Placental epithelial cell (primary cell): ENCODE results near the gene ANKRD2. TPM values are rescaled to one million over a fixed set of nuclear protein-coding genes. Genes with fewer than 3 reads are reported as not detected.

Experiments used
- total RNA-seq: library from RNA; depleted of rRNA; stranded (reverse); fragments of >200 nt; gene quantifications from 2 replicates; pipeline ENCODE4 v1.2.3, GENCODE V29; 2012

The ANKRD2 gene, protein sequence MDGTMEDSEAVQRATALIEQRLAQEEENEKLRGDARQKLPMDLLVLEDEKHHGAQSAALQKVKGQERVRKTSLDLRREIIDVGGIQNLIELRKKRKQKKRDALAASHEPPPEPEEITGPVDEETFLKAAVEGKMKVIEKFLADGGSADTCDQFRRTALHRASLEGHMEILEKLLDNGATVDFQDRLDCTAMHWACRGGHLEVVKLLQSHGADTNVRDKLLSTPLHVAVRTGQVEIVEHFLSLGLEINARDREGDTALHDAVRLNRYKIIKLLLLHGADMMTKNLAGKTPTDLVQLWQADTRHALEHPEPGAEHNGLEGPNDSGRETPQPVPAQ
- total RNA-seq = 0.79 and 5.4 TPM in 2 replicates

DNA sequence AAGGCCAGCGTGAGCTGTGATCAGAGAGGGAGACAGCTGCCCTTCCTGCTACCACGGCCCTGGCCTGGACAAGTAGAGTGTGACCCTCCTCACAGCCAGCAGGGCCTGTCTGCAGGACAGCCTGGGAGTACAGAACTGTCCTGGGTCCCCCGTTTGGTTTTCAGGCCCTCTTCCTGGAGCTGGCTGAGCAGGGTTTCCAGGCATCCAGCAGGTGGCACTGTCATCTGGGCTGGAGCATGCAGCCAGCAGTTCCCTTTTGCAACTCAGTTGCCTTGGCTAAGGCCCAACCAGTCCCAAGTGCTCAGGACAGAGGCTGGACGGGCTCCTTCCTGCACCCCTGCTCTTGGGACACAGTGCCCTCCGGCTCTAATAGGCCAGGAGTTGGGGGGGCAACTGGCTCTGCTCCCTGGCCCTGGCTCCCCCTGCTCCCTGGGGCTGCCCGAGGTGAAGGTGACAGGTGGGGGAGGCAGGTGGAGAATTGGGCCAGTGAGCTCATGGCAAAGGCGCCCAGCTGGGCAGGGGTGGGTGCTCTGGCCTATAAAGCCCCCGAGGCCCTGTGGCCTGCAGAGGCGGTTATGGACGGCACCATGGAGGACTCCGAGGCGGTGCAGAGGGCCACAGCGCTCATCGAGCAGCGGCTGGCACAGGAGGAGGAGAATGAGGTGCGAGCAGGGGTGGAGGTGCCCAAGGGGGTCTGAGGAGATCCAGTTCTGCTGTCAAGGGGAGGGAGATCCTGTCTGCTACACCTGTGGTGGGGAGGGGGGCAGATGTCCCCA lies at the start of gene ANKRD2:
TSS of gene ANKRD2 (plus strand) at position 566 of the 776 bp plus-strand sequence. CDS start at position 576, 10 bp downstream.

DNA sequence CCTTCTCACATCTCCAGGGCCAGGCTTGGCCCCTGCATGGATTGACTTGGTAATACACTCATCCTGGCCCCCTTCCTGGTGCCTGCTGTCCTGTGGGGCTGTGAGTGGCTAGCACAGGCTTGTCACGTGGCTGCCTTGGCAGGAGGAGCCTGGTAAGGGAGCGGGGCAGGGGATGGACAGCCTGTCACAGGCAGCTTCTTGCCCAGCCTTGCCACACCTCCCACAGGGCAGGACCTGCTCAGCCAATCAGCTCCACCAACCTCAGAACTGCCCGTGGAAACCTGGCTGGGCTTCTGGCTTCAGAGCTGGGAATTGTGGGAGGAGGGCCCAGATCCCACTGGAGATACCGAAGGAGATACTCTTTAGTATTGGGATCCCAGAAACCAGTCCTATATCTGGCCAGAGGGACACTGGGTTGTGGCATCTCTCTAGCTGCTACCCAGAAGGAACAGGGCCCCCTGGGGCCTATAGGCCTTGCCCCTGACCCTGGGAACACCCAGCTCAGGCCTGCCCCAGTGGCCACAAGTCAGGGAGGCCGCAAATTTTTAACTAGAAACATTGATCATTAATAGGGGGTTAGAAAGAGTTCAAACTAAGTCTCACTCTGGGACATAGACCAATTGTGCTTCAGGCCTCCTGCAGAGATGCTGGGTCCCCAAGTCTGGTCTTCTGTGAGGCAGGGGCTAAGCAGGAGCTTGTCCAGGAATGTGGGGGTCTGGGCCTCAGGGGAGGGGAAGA lies 11.7 kb downstream of the ANKRD2 start, which contains the start of gene HOGA1:
TSS of gene HOGA1 (plus strand) at position 330 of the 738 bp plus-strand sequence. CDS start at position 645, 315 bp downstream.

DNA sequence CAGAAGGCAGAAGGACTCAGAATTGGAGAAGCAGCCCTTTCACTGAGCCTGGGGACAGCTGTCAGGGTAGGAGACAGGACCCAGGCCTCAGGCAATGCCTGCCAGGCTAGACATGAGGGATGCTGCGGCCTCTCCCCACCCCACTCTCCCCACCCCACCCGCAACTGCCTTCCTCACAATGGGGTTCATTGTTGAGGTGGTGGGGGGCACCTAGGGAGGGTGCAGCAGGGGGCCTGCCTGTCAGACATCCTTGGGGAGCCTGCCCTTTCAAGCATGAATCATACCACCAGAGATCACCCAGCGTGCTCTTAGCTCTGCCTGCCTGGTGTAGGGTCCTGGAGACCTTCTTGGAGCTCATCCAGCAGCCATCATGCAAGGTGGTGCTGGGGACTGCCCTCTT lies 16.9 kb downstream of the ANKRD2 start, which contains the start of gene C10orf62:
TSS of gene C10orf62 (plus strand) at position 243 of the 400 bp plus-strand sequence. CDS start 177 bp downstream, outside the sequence.

DNA sequence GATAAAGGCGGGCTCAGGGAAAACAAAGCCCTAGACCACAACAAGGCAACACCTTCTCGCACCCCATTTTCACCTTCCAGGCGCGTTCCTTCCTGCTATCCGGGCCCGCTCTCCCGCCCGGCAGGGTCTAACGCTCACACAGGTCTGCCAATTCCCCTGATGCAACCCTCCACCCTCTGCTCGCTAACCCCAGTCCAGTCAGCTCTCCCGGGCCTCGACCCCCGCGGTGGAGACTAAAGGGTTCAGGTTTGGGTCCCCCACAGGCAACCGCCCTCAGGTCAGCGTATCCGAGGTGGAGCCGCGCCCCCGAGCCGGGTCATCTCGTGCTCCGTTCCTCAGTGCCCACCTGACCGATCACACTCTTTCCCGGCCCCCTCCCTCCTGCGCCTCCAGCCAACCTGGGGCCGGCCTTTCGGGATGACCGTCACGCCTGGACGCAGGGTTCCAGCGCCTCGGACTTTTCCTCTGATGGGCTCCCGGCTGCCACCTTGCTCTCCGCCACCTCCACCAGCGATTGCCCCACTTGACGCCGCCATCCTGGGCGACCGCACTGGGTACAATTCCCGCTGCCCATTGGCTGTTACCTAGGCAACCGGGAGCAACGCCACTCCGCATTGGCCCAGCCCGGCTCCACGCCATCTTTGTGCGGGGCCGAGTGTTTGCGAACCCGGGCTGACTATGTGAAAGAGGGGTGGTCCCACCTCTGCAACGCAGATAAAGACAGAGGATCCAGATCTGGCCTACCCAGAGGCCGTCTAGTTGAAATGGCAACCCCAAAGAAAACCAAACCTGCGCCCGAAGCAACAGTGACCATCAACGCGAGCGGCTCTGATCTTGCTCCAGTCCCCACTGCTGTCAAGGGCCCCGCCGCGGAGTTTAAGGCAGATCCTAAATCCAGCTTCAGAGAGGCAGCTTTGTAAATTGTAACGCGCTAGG lies 60.6 kb downstream of the ANKRD2 start, which contains the start of gene MORN4:
TSS of gene MORN4 (minus strand) at position 552 of the 936 bp plus-strand sequence. CDS start 13,847 bp downstream, outside the sequence.

Other genes with a start within 250 kb of the ANKRD2 start
- 10.2 and 10.8 TPM in 2 replicates for gene FRAT2, start 238.1 kb upstream of the ANKRD2 start, total RNA-seq
- gene RRP12, start 171.4 kb upstream of the ANKRD2 start, total RNA-seq = 17.7 and 21.6 TPM in 2 replicates
- 203 and 733 TPM in 2 replicates for gene PGAM1, start 146.6 kb upstream of the ANKRD2 start, total RNA-seq
- gene EXOSC1, start 126.8 kb upstream of the ANKRD2 start, total RNA-seq = 34.2 and 37.0 TPM in 2 replicates
- 53.8 and 109 TPM in 2 replicates for gene ZDHHC16, start 126.6 kb upstream of the ANKRD2 start, total RNA-seq
- gene MMS19, start 74.4 kb upstream of the ANKRD2 start, total RNA-seq = 95.8 and 152 TPM in 2 replicates
- 33.1 and 33.8 TPM in 2 replicates for gene UBTD1, start 73.9 kb upstream of the ANKRD2 start, total RNA-seq
- gene HOGA1, start 11.6 kb downstream of the ANKRD2 start, total RNA-seq = 0.98 and 1.2 TPM in 2 replicates
- 0.33 TPM in 1 of 2 replicates, not detected in the other for gene C10orf62, start 16.9 kb downstream of the ANKRD2 start, total RNA-seq
- gene MORN4, start 60.7 kb downstream of the ANKRD2 start, total RNA-seq = 1.3 and 1.6 TPM in 2 replicates
- gene PI4K2A, start 67.9 kb downstream of the ANKRD2 start, total RNA-seq = 18.5 and 32.8 TPM in 2 replicates
- 21.2 and 23.9 TPM in 2 replicates for gene AVPI1, start 114.5 kb downstream of the ANKRD2 start, total RNA-seq
- gene MARVELD1, start 141.0 kb downstream of the ANKRD2 start, total RNA-seq = 83.6 and 91.4 TPM in 2 replicates
- gene ZFYVE27, start 164.3 kb downstream of the ANKRD2 start, total RNA-seq = 15.7 and 19.2 TPM in 2 replicates
- not detected in 2 replicates for gene SFRP5, start 199.2 kb downstream of the ANKRD2 start, total RNA-seq